Neural cell (in vitro differentiated cells): ENCODE data around the gene ROBO1. TPM values are rescaled to one million over a fixed set of nuclear protein-coding genes. Genes with fewer than 3 reads are reported as not detected.

Source experiments
- H2AFZ ChIP-seq: fragments of 200-600, 300-800 bp; sonication (generic), shearing (Covaris generic); 2 replicates; pipeline ENCODE4 v1.6.0; 2014; ENCODE audit warnings: low read depth, mild to moderate bottlenecking, antibody characterized with exemption, low read length, moderate library complexity
- H3F3A ChIP-seq: fragments of 200-600 bp; shearing (Covaris generic); 2 replicates; pipeline ENCODE4 v1.6.1; 2016; ENCODE audit warnings: mild to moderate bottlenecking, moderate library complexity, mixed read lengths, antibody characterized with exemption, low read length; ENCODE audit not compliant: insufficient read depth, poor library complexity, severe bottlenecking
- H3K27ac ChIP-seq: fragments of 200-600, 300-800 bp; sonication (generic), shearing (Covaris generic); 2 replicates; pipeline ENCODE4 v1.5.1; 2014; ENCODE audit warnings: mild to moderate bottlenecking, low read length, moderate library complexity
- H3K27me3 ChIP-seq: fragments of 300-800, 200-600 bp; sonication (generic), shearing (Covaris generic); 2 replicates; pipeline ENCODE4 v1.6.0; 2014; ENCODE audit warnings: mild to moderate bottlenecking, low read depth, low read length, moderate library complexity; ENCODE audit not compliant: insufficient read depth
- H3K36me3 ChIP-seq: fragments of 300-800, 200-600 bp; sonication (generic), shearing (Covaris generic); 2 replicates; pipeline ENCODE4 v1.5.1; 2014; ENCODE audit warnings: mild to moderate bottlenecking, antibody characterized with exemption, low read length, moderate library complexity; ENCODE audit not compliant: insufficient read depth
- H3K4me2 ChIP-seq: fragments of 300-800, 200-600 bp; sonication (generic), shearing (Covaris generic); 2 replicates; pipeline ENCODE4 v1.6.0; 2014; ENCODE audit warnings: mild to moderate bottlenecking, low read length
- H3K4me3 ChIP-seq: fragments of 300-800, 200-600 bp; sonication (generic), shearing (Covaris generic); 2 replicates; pipeline ENCODE4 v1.5.1; 2014; ENCODE audit warnings: mild to moderate bottlenecking, low read length, moderate library complexity
- H3K79me2 ChIP-seq: fragments of 200-600 bp; shearing (Covaris generic); replicated peaks from 2 replicates; pipeline ENCODE4 v1.6.0; 2014; ENCODE audit warnings: mild to moderate bottlenecking, low read length, moderate library complexity; ENCODE audit not compliant: insufficient read depth
- H3K9ac ChIP-seq: fragments of 300-800, 200-600 bp; sonication (generic), shearing (Covaris generic); 2 replicates; pipeline ENCODE4 v1.6.1; 2016; ENCODE audit warnings: mild to moderate bottlenecking, low read length, mixed read lengths
- H3K9me2 ChIP-seq: fragments of 200-600 bp; shearing (Covaris generic); 2 replicates; pipeline ENCODE4 v1.6.1; 2016; ENCODE audit warnings: mild to moderate bottlenecking, low read length, mixed read lengths; ENCODE audit not compliant: insufficient read depth
- H3K9me3 ChIP-seq: fragments of 200-600, 300-800 bp; sonication (generic), shearing (Covaris generic); 2 replicates; pipeline ENCODE4 v1.6.1; 2016; ENCODE audit warnings: mild to moderate bottlenecking, mixed run types, low read length, moderate library complexity, mixed read lengths
- H4K20me1 ChIP-seq: fragments of 200-600 bp; shearing (Covaris generic); 2 replicates; pipeline ENCODE4 v1.6.1; 2016; ENCODE audit warnings: mild to moderate bottlenecking, mixed run types; ENCODE audit not compliant: insufficient read depth
- CTCF ChIP-seq: fragments of 450-650 bp; IDR thresholded peaks from 2 replicates; pipeline ENCODE4 v1.5.1; 2014; ENCODE audit warnings: antibody characterized with exemption, mild to moderate bottlenecking, moderate library complexity; ENCODE audit not compliant: poor library complexity, severe bottlenecking
- EP300 ChIP-seq: fragments of 450-650 bp; conservative IDR thresholded peaks from 2 replicates; pipeline ENCODE4 v1.6.1; 2014; ENCODE audit warnings: antibody characterized with exemption, mild to moderate bottlenecking, moderate library complexity; ENCODE audit not compliant: poor library complexity, severe bottlenecking
- EZH2 ChIP-seq: fragments of 200-600, 300-800 bp; shearing (Covaris generic), sonication (generic); IDR thresholded peaks from 2 replicates; pipeline ENCODE4 v1.6.1; 2014; ENCODE audit warnings: antibody characterized with exemption, low read length, borderline replicate concordance, mild to moderate bottlenecking; ENCODE audit not compliant: insufficient read depth, poor library complexity, severe bottlenecking
- MXI1 ChIP-seq: fragments of 450-650 bp; conservative IDR thresholded peaks from 2 replicates; pipeline ENCODE4 v1.6.1; 2014; ENCODE audit warnings: antibody characterized with exemption, mild to moderate bottlenecking; ENCODE audit not compliant: poor library complexity, severe bottlenecking
- POLR2AphosphoS5 ChIP-seq: IDR thresholded peaks from 2 replicates; pipeline ENCODE4 v1.6.1; 2012
- RAD21 ChIP-seq: fragments of 450-650 bp; conservative IDR thresholded peaks from 2 replicates; pipeline ENCODE4 v1.6.1; 2014; ENCODE audit warnings: antibody characterized with exemption, mild to moderate bottlenecking, moderate library complexity
- REST ChIP-seq: IDR thresholded peaks from 2 replicates; pipeline ENCODE4 v1.6.1; 2012; ENCODE audit warnings: borderline replicate concordance
- SMC3 ChIP-seq: fragments of 450-650 bp; conservative IDR thresholded peaks from 2 replicates; pipeline ENCODE4 v1.6.1; 2014; ENCODE audit warnings: antibody characterized with exemption, mild to moderate bottlenecking, moderate library complexity; ENCODE audit not compliant: poor library complexity
- TAF1 ChIP-seq: IDR thresholded peaks from 2 replicates; pipeline ENCODE4 v1.6.1; 2012; ENCODE audit warnings: low read depth
- polyA plus RNA-seq: library from polyadenylated mRNA; depleted of rRNA; stranded (reverse); fragments of >200 nt; gene quantifications from 2 replicates; pipeline ENCODE4 v1.2.3, GENCODE V29; 2014

Gene ROBO1
- polyA plus RNA-seq, 1 donor from 2014 or later, result 183 TPM

- Histone ChIP-seq H3K27me3 (no peaks in the 10 kb centered on the region), H3K9ac (no peak overlapping the region), H3K9me3 (no peaks in the 10 kb centered on the region), H3K4me3 (no peak overlapping the region), H3K9me2 (no peaks in the 10 kb centered on the region), H3F3A (no peaks in the 10 kb centered on the region), H3K27ac (no peak overlapping the region), H3K79me2 (peaks cover 12% of the 10 kb centered on the region), H3K4me2 (no peak overlapping the region), H4K20me1 (no peaks in the 10 kb centered on the region), H3K36me3 (no peaks in the 10 kb centered on the region), H2AFZ (no peak overlapping the region)
- no peak for TF ChIP-seq RAD21
- TF ChIP-seq EP300, result no peak
- TF ChIP-seq TAF1, result no peak
- TF ChIP-seq MXI1, result no peak
- no peak for TF ChIP-seq EZH2
- no peak for TF ChIP-seq SMC3
- TF ChIP-seq REST, result no peak
These were observed 968.1 kb downstream of the ROBO1 start for GRCh38 chr3:78799681-78800080.

- Histone ChIP-seq H3K4me2 (no peak overlapping the region), H3K9me2 (no peaks in the 10 kb centered on the region), H3K27ac (no peak overlapping the region), H3K9ac (no peak overlapping the region), H3K9me3 (no peaks in the 10 kb centered on the region), H3F3A (no peaks in the 10 kb centered on the region), H3K27me3 (no peaks in the 10 kb centered on the region), H3K36me3 (no peaks in the 10 kb centered on the region), H2AFZ (no peak overlapping the region), H4K20me1 (no peaks in the 10 kb centered on the region), H3K4me3 (no peak overlapping the region), H3K79me2 (peaks cover 20% of the 10 kb centered on the region)
- TF ChIP-seq EP300, result no peak
- no peak for TF ChIP-seq RAD21
- no peak for TF ChIP-seq POLR2AphosphoS5
- TF ChIP-seq SMC3, result no peak
- no peak for TF ChIP-seq CTCF
- TF ChIP-seq TAF1, result no peak
- TF ChIP-seq MXI1, result no peak
- TF ChIP-seq EZH2, result no peak
- no peak for TF ChIP-seq REST
These were observed 969.4 kb downstream of the ROBO1 start for GRCh38 chr3:78798266-78798832.
